Transverse colon (tissue), 4 donors: ENCODE data around the gene MTHFSD. TPM values are rescaled to one million over a fixed set of nuclear protein-coding genes. Genes with fewer than 3 reads are reported as not detected.

Experiments
- DNase-seq: peaks from one replicate; pipeline ENCODE4 v3.0.0-alpha.2; 2019
- H3K27ac ChIP-seq, 4 donors: fragments of 200-600 bp; sonication (generic); 2 replicates each; pipeline ENCODE4 v1.5.1; 2016 to 2018; ENCODE audit warnings: inconsistent platforms in 4 of 4
- H3K27me3 ChIP-seq: fragments of 200-600 bp; sonication (generic); 2 replicates; pipeline ENCODE4 v1.5.1; 2017; ENCODE audit warnings: inconsistent platforms
- H3K36me3 ChIP-seq, 4 donors: fragments of 200-600 bp; sonication (generic); 2 replicates each; pipeline ENCODE4 v1.5.1; 2017 to 2019; ENCODE audit warnings: inconsistent platforms in 4 of 4
- H3K4me1 ChIP-seq, 4 donors: fragments of 200-600 bp; sonication (generic); 2 replicates each; pipeline ENCODE4 v1.5.1; 2017 to 2020; ENCODE audit warnings: inconsistent platforms in 4 of 4
- H3K4me3 ChIP-seq, 4 donors: fragments of 200-600 bp; sonication (generic); 1 replicate in 1 of 4; 2 replicates in 3 of 4; pipeline versions ENCODE4 v1.5.1 to v1.6.1; 2017 to 2019; ENCODE audit warnings: inconsistent platforms in 4 of 4
- H3K9me3 ChIP-seq, 2 donors: fragments of 200-600 bp; sonication (generic); 2 replicates each; pipeline ENCODE4 v1.5.1; 2017 to 2019; ENCODE audit warnings: inconsistent platforms in 2 of 2
- EP300 ChIP-seq: sonication (generic); formaldehyde crosslinking; IDR thresholded peaks from one replicate; pipeline ENCODE4 v1.6.1; 2017; ENCODE audit warnings: antibody characterized with exemption, low read depth
- POLR2A ChIP-seq: fragments of 450-650 bp; IDR thresholded peaks from one replicate; pipeline ENCODE4 v1.6.1; 2016; ENCODE audit warnings: antibody characterized with exemption, mild to moderate bottlenecking, moderate library complexity
- POLR2AphosphoS5 ChIP-seq, 3 donors: sonication (generic); formaldehyde crosslinking; IDR thresholded peaks; one replicate each; pipeline ENCODE4 v1.6.1; 2016; ENCODE audit warnings: antibody characterized with exemption in 3 of 3
- WGBS, 2 donors: methylation state at CpG; one replicate each; pipeline ENCODE4 v1.1.5; 2018; ENCODE audit warnings: low coverage in 1 of 2; 5-methylcytosine and 5-hydroxymethylcytosine counted together
- in situ Hi-C, 4 donors: fragments of 200-750 bp; cut with MboI; loops; one replicate each; pipeline versions ENCODE4 v1.15.0 to v1.15.1; 2017; ENCODE audit warnings: low sequenced_read_pairs in 3 of 4, low pct_ligation_motif_present in 1 of 4, low pct_unique_long_range_greater_than_20kb in 1 of 4
- intact Hi-C: fragments of 100-400 bp; cut with DNase I; formaldehyde crosslinking; loops from one replicate; pipeline ENCODE4 v1.15.1; 2023; ENCODE audit warnings: low total_unique reads
- total RNA-seq, 4 donors: library from RNA; depleted of rRNA; stranded (reverse); fragments of >200 nt; gene quantifications; one replicate each; pipeline ENCODE4 v1.1.0, GENCODE V29; 2016
- TF ChIP-seq, protein P1 (sequence below), 5 experiments: fragments of 200-600 bp in 3 of 5; fragments of 450-650 bp in 2 of 5; sonication (generic) in 3 of 5; IDR thresholded peaks; 1 replicate in 2 of 5; 2 replicates in 3 of 5; pipeline ENCODE4 v1.5.1; 2016 to 2017; ENCODE audit warnings: antibody characterized with exemption in 5 of 5, inconsistent platforms in 3 of 5, mild to moderate bottlenecking in 2 of 5, moderate library complexity in 1 of 5

MTHFSD gene
- total RNA-seq, 4 donors from 2014 or later: 25.4 to 51.1 (median 30.0) TPM

DNA sequence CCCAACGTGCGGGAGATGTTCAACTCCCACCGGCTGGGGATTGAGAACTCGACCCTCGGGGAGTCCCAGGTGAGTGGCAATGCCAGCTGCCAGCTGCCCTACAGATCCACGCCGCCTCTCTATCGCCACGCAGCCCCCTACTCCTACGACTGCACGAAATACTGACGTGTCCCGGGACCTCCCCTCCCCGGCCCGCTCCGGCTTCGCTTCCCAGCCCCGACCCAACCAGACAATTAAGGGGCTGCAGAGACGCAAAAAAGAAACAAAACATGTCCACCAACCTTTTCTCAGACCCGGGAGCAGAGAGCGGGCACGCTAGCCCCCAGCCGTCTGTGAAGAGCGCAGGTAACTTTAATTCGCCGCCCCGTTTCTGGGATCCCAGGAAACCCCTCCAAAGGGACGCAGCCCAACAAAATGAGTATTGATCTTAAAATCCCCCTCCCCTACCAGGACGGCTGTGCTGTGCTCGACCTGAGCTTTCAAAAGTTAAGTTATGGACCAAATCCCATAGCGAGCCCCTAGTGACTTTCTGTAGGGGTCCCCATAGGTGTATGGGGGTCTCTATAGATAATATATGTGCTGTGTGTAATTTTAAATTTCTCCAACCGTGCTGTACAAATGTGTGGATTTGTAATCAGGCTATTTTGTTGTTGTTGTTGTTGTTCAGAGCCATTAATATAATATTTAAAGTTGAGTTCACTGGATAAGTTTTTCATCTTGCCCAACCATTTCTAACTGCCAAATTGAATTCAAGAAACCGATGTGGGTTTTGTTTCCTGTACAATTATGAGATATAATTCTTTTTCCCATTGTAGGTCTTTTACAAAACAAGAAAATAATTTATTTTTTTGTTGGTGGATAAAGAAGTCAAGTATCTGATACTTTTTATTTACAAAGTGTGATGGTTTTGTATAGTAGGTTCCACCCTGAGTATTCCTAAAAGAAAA is 13.9 kb upstream of the MTHFSD start:
- Histone ChIP-seq H3K27ac (no peak overlapping the region), H3K4me1 (peaks cover 0 to 16% (median 9%) of the 10 kb centered on the region in 4 donors), H3K27me3 (peaks cover 100% of the 10 kb centered on the region), H3K4me3 (no peak overlapping the region), H3K36me3 (no peaks in the 10 kb centered on the region), H3K9me3 (no peaks in the 10 kb centered on the region)
- WGBS, 2 donors: 14 to 27% methylated on average over 3 to 33 of the region's 33 CpGs
- TF ChIP-seq, protein P1, sequence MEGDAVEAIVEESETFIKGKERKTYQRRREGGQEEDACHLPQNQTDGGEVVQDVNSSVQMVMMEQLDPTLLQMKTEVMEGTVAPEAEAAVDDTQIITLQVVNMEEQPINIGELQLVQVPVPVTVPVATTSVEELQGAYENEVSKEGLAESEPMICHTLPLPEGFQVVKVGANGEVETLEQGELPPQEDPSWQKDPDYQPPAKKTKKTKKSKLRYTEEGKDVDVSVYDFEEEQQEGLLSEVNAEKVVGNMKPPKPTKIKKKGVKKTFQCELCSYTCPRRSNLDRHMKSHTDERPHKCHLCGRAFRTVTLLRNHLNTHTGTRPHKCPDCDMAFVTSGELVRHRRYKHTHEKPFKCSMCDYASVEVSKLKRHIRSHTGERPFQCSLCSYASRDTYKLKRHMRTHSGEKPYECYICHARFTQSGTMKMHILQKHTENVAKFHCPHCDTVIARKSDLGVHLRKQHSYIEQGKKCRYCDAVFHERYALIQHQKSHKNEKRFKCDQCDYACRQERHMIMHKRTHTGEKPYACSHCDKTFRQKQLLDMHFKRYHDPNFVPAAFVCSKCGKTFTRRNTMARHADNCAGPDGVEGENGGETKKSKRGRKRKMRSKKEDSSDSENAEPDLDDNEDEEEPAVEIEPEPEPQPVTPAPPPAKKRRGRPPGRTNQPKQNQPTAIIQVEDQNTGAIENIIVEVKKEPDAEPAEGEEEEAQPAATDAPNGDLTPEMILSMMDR (IDR thresholded peaks at IDR 0.05): no peak
- TF ChIP-seq EP300: no peak
- no peak for TF ChIP-seq POLR2AphosphoS5 (IDR thresholded peaks at IDR 0.05)
- no peak for TF ChIP-seq POLR2A
- in situ Hi-C loops (loop anchor here (5.0 to 25.0 kb wide), 6 partner anchors 486 to 718 kb away; no protein-coding TSS in a partner anchor), intact Hi-C loops (loop anchor here (5.0 kb wide), 1 partner anchor 503 kb away; no protein-coding TSS in a partner anchor)
- DNase-seq: no peak

DNA sequence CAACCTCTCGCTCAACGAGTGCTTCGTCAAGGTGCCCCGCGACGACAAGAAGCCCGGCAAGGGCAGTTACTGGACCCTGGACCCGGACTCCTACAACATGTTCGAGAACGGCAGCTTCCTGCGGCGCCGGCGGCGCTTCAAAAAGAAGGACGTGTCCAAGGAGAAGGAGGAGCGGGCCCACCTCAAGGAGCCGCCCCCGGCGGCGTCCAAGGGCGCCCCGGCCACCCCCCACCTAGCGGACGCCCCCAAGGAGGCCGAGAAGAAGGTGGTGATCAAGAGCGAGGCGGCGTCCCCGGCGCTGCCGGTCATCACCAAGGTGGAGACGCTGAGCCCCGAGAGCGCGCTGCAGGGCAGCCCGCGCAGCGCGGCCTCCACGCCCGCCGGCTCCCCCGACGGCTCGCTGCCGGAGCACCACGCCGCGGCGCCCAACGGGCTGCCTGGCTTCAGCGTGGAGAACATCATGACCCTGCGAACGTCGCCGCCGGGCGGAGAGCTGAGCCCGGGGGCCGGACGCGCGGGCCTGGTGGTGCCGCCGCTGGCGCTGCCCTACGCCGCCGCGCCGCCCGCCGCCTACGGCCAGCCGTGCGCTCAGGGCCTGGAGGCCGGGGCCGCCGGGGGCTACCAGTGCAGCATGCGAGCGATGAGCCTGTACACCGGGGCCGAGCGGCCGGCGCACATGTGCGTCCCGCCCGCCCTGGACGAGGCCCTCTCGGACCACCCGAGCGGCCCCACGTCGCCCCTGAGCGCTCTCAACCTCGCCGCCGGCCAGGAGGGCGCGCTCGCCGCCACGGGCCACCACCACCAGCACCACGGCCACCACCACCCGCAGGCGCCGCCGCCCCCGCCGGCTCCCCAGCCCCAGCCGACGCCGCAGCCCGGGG is 12.9 kb upstream of the MTHFSD start:
- peak overlapping the region in 2 of 4 donors; percentile 9 to 41 for H3K4me3 ChIP-seq
- 11% methylated on average over 59 of the region's 116 CpGs; no CpG with 5 or more reads in 1 of the 2 donors for WGBS, 2 donors
- no peak for DNase-seq
- H3K36me3 ChIP-seq: no peaks in the 10 kb centered on the region
- peak overlapping the region in 1 of 4 donors; percentile 25 for H3K27ac ChIP-seq
- in situ Hi-C loops: loop anchor here (5.0 to 25.0 kb wide), 6 partner anchors 487 to 719 kb away; no protein-coding TSS in a partner anchor
- H3K9me3 ChIP-seq: no peaks in the 10 kb centered on the region
- intact Hi-C loops: loop anchor here (5.0 kb wide), 1 partner anchor 504 kb away; no protein-coding TSS in a partner anchor
- peaks cover 0 to 22% (median 10%) of the 10 kb centered on the region in 4 donors for H3K4me1 ChIP-seq
- H3K27me3 ChIP-seq: peaks cover 97% of the 10 kb centered on the region
- TF ChIP-seq, protein P1 (IDR thresholded peaks at IDR 0.05): no peak
- TF ChIP-seq EP300 (no peak), POLR2A (no peak), POLR2AphosphoS5 (IDR thresholded peaks at IDR 0.05) (no peak)

DNA sequence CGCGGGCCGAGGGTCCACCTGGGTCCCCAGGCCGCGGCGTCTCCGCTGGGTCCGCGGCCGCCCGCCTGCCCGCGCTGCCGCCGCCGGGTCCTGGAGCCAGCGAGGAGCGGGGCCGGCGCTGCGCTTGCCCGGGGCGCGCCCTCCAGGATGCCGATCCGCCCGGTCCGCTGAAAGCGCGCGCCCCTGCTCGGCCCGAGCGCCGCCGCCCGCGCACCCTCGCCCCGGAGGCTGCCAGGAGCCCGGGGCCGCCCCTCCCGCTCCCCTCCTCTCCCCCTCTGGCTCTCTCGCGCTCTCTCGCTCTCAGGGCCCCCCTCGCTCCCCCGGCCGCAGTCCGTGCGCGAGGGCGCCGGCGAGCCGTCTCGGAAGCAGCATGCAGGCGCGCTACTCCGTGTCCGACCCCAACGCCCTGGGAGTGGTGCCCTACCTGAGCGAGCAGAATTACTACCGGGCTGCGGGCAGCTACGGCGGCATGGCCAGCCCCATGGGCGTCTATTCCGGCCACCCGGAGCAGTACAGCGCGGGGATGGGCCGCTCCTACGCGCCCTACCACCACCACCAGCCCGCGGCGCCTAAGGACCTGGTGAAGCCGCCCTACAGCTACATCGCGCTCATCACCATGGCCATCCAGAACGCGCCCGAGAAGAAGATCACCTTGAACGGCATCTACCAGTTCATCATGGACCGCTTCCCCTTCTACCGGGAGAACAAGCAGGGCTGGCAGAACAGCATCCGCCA is 12.1 kb upstream of the MTHFSD start:
- in situ Hi-C loops (loop anchor here (5.0 to 25.0 kb wide), 6 partner anchors 488 to 720 kb away; no protein-coding TSS in a partner anchor), intact Hi-C loops (loop anchor here (5.0 kb wide), 1 partner anchor 505 kb away; no protein-coding TSS in a partner anchor)
- no peak for DNase-seq
- H3K36me3 ChIP-seq: no peaks in the 10 kb centered on the region
- H3K27ac ChIP-seq: peak overlapping the region in 2 of 4 donors; percentile 25
- H3K4me3 ChIP-seq: peak overlapping the region in 3 of 4 donors; percentile 23 to 41 (median 25)
- no peaks in the 10 kb centered on the region for H3K9me3 ChIP-seq
- WGBS, 2 donors: 10% methylated on average over 15 of the region's 88 CpGs; no CpG with 5 or more reads in 1 of the 2 donors
- peaks cover 91% of the 10 kb centered on the region for H3K27me3 ChIP-seq
- TF ChIP-seq POLR2AphosphoS5 (IDR thresholded peaks at IDR 0.05): no peak
- no peak for TF ChIP-seq POLR2A
- no peak for TF ChIP-seq EP300
- TF ChIP-seq, protein P1 (IDR thresholded peaks at IDR 0.05): no peak
- peaks cover 0 to 22% (median 10%) of the 10 kb centered on the region in 4 donors for H3K4me1 ChIP-seq
